Fibroblast of peridontal ligament (primary cell): Measurements from ENCODE around the gene PRM2.

Source experiments
- DNase-seq: peaks from one replicate; pipeline ENCODE4 v3.0.0-alpha.2; 2010; ENCODE audit errors: extremely low read depth

The PRM2 gene

GRCh38 chr16:11248133-11248532 lies 28.1 kb downstream of the PRM2 start:
- DNase-seq: no peak

- no peak for DNase-seq
Measured at GRCh38 chr16:11245988-11246387, 30.3 kb downstream of the PRM2 start.

GRCh38 chr16:11245222-11245737 lies 31.0 kb downstream of the PRM2 start:
- DNase-seq: no peak

GRCh38 chr16:11242658-11243057 lies 33.6 kb downstream of the PRM2 start:
- no peak for DNase-seq

- no peak for DNase-seq
Measured at GRCh38 chr16:11241480-11242204, 34.6 kb downstream of the PRM2 start.

- DNase-seq: no peak
Measured at GRCh38 chr16:11240636-11241473, 35.4 kb downstream of the PRM2 start.

GRCh38 chr16:11239644-11240632 lies 36.3 kb downstream of the PRM2 start:
- no peak for DNase-seq

GRCh38 chr16:11238272-11239202 lies 37.7 kb downstream of the PRM2 start:
- DNase-seq: no peak

- no peak for DNase-seq
Measured at GRCh38 chr16:11236461-11237254, 39.6 kb downstream of the PRM2 start.

- no peak for DNase-seq
Measured at GRCh38 chr16:11235703-11235991, 40.6 kb downstream of the PRM2 start.

GRCh38 chr16:11234884-11235702 lies 41.2 kb downstream of the PRM2 start:
- no peak for DNase-seq

GRCh38 chr16:11233727-11234376 lies 42.4 kb downstream of the PRM2 start:
- no peak for DNase-seq

GRCh38 chr16:11232852-11233726 lies 43.2 kb downstream of the PRM2 start:
- DNase-seq: no peak

- DNase-seq: no peak
Measured at GRCh38 chr16:11232302-11232851, 43.9 kb downstream of the PRM2 start.

- no peak for DNase-seq
Measured at GRCh38 chr16:11231367-11231970, 44.8 kb downstream of the PRM2 start.

GRCh38 chr16:11229906-11230305 lies 46.4 kb downstream of the PRM2 start:
- DNase-seq: no peak

- no peak for DNase-seq
Measured at GRCh38 chr16:11229432-11229831, 46.8 kb downstream of the PRM2 start.
